Activated CD8-positive, alpha-beta T cell treated with anti-CD3 and anti-CD28 coated beads for 36 hours (primary cell): ENCODE data around the gene CYP27B1. TPM values are rescaled to one million over a fixed set of nuclear protein-coding genes. Genes with fewer than 3 reads are reported as not detected.

Experiments used
- ATAC-seq: fragments of 200-7000 bp; cut with Tn5 transposase; one replicate; pipeline ENCODE4 v1.10.0; 2021; ENCODE audit warnings: mild to moderate bottlenecking, moderate library complexity
- CTCF ChIA-PET: fragments of 350-600 bp; sonication (Branson Sonifier 250); formaldehyde crosslinking; loops from one replicate; lab custom pipeline; 2021; ENCODE audit warnings: antibody characterized with exemption; lab: Charles Lee
- POLR2A ChIA-PET: fragments of 350-600 bp; sonication (Branson Sonifier 250); formaldehyde crosslinking; loops from one replicate; lab custom pipeline; 2021; ENCODE audit warnings: antibody characterized with exemption; lab: Charles Lee
- DNase-seq: peaks from one replicate; pipeline ENCODE4 v3.0.0-alpha.2; 2020
- H3K27ac Mint-ChIP-seq: one replicate; pipeline ENCODE4 v1.8.0; 2021; ENCODE audit warnings: mild to moderate bottlenecking, mixed read lengths
- H3K27me3 Mint-ChIP-seq: one replicate; pipeline ENCODE4 v1.8.0; 2021; ENCODE audit warnings: mixed read lengths
- H3K36me3 Mint-ChIP-seq: one replicate; pipeline ENCODE4 v1.8.0; 2021; ENCODE audit warnings: low read depth, mixed read lengths
- H3K4me1 Mint-ChIP-seq: one replicate; pipeline ENCODE4 v1.8.0; 2021; ENCODE audit warnings: low read depth, mixed read lengths
- H3K4me3 Mint-ChIP-seq: one replicate; pipeline ENCODE4 v1.8.0; 2021; ENCODE audit warnings: mild to moderate bottlenecking, moderate library complexity, mixed read lengths
- H3K9me3 Mint-ChIP-seq: one replicate; pipeline ENCODE4 v1.8.0; 2021; ENCODE audit warnings: mixed read lengths
- CTCF ChIP-seq: fragments of 200-600 bp; IDR thresholded peaks from one replicate; pipeline ENCODE4 v1.8.0; 2022; ENCODE audit warnings: antibody characterized with exemption, mild to moderate bottlenecking
- intact Hi-C: fragments of 100-400 bp; cut with micrococcal nuclease; formaldehyde crosslinking; loops from one replicate; pipeline ENCODE4 v1.10.0; 2022
- total RNA-seq, 2 experiments: library from RNA; stranded (reverse); gene quantifications; one replicate each; pipeline ENCODE4 v1.2.3, GENCODE V29; 2021

CYP27B1 gene
- total RNA-seq, 2 experiments from 2014 or later = 7.6 to 7.9 TPM

GRCh38 chr12:57767876-57768275, 998 bp upstream of the CYP27B1 start:
- no peak for DNase-seq
- H3K9me3 Mint-ChIP-seq = no peaks in the 10 kb centered on the region
- POLR2A ChIA-PET = interaction anchor here (0.9 to 2.2 kb wide), 3 partner anchors 11 to 30 kb away, joined by 3 to 7 read pairs (median 7); no protein-coding TSS in a partner anchor
- no peak overlapping the region for H3K4me3 Mint-ChIP-seq
- peaks cover 47% of the 10 kb centered on the region for H3K36me3 Mint-ChIP-seq
- intact Hi-C loops = no loop called here
- no peak for ATAC-seq
- CTCF ChIA-PET = interaction anchor here (0.8 to 10.4 kb wide), 5 partner anchors 9 to 137 kb away, joined by 3 to 122 read pairs (median 17); partner anchors contain the start of genes EEF1AKMT3, MARCHF9, METTL1 and TSFM
- TF ChIP-seq CTCF = no peak
- no peak overlapping the region for H3K27ac Mint-ChIP-seq
- H3K4me1 Mint-ChIP-seq = peaks cover 39% of the 10 kb centered on the region
- H3K27me3 Mint-ChIP-seq = peaks cover 6% of the 10 kb centered on the region

DNA sequence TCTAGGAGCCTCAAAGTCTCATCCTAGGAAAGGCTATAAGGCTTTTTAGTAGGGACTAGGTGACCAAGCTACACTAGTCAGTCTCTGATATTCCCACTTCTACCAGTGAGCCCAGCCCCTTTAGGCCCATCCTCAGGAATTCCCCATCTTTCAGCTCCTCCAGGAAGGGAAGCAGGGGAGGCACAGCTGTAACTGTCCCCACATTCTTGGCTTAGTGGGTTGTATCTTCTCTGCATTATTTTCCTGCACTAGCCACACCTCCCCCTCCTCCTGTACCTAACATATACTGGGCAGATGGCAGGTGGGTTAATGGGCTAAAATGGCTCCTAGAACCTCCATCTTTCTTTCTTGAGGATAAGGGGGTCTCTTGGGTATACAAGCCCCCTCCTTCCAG, 424 bp upstream of the CYP27B1 start:
- TF ChIP-seq CTCF = no peak
- H3K27me3 Mint-ChIP-seq = peaks cover 6% of the 10 kb centered on the region
- H3K27ac Mint-ChIP-seq = no peak overlapping the region
- no peak for DNase-seq
- CTCF ChIA-PET = interaction anchor here (2.8 to 10.4 kb wide), 4 partner anchors 8 to 137 kb away, joined by 10 to 122 read pairs (median 46); partner anchors contain the start of genes EEF1AKMT3, MARCHF9, METTL1 and TSFM
- no peak overlapping the region for H3K4me3 Mint-ChIP-seq
- intact Hi-C loops = no loop called here
- H3K4me1 Mint-ChIP-seq = peaks cover 39% of the 10 kb centered on the region
- POLR2A ChIA-PET = interaction anchor here (0.9 to 2.2 kb wide), 7 partner anchors 11 to 31 kb away, joined by 3 to 7 read pairs (median 4); partner anchors contain the start of genes CDK4 and TSPAN31
- ATAC-seq = no peak
- H3K9me3 Mint-ChIP-seq = no peaks in the 10 kb centered on the region
- H3K36me3 Mint-ChIP-seq = peaks cover 47% of the 10 kb centered on the region

DNA sequence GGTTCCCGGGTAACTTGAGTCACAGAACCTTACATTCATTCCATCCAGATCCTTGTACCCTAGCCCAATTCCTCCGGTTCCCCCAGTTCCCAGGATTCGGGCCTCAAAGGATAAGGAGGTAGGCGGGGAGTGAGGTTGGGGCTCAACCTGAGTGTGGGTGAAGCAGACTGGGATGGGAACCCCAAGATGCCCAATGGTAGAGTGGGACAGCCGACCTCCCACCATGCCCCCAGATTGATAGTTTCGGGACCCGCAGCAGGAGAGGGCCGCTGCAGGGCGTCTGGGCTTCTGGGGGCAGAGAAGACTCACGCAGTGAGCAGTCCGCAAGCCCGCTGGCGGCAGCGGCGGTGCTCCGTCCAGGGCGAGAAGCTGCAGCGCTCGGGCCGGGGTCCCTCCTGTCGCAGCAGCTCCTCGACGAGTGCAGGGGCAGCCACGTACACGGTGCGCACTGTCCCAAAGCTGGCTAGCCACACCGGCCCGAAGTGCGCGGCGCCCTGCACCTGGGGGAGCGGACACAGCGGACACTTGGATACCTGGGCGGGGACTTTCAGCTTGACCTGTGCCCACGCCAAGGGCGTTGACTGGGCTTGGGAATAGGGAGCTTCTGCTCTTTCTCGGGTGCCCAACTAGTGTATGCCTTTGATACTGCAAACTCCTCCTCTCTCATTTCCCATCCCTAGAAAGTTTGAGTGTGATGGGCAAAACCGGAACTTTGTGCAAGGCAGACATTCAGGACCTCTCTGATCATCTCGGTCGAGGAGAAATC, 997 bp downstream of the CYP27B1 start:
- H3K27ac Mint-ChIP-seq = peak overlapping the region; percentile 70
- peaks cover 33% of the 10 kb centered on the region for H3K4me1 Mint-ChIP-seq
- H3K9me3 Mint-ChIP-seq = no peaks in the 10 kb centered on the region
- peaks cover 6% of the 10 kb centered on the region for H3K27me3 Mint-ChIP-seq
- CTCF ChIA-PET = interaction anchor here (1.3 to 10.4 kb wide), 6 partner anchors 10 to 139 kb away, joined by 3 to 122 read pairs (median 8); partner anchors contain the start of genes CDK4, EEF1AKMT3, MARCHF9 and METTL1
- intact Hi-C loops = no loop called here
- no peak for DNase-seq
- ATAC-seq = peak; percentile 15
- peaks cover 49% of the 10 kb centered on the region for H3K36me3 Mint-ChIP-seq
- POLR2A ChIA-PET = interaction anchor here (0.8 to 1.6 kb wide), 9 partner anchors 9 to 80 kb away, joined by 3 to 10 read pairs (median 4); partner anchors contain the start of genes CDK4, CTDSP2, TSFM and TSPAN31
- H3K4me3 Mint-ChIP-seq = peak overlapping the region; percentile 80
- no peak for TF ChIP-seq CTCF

DNA sequence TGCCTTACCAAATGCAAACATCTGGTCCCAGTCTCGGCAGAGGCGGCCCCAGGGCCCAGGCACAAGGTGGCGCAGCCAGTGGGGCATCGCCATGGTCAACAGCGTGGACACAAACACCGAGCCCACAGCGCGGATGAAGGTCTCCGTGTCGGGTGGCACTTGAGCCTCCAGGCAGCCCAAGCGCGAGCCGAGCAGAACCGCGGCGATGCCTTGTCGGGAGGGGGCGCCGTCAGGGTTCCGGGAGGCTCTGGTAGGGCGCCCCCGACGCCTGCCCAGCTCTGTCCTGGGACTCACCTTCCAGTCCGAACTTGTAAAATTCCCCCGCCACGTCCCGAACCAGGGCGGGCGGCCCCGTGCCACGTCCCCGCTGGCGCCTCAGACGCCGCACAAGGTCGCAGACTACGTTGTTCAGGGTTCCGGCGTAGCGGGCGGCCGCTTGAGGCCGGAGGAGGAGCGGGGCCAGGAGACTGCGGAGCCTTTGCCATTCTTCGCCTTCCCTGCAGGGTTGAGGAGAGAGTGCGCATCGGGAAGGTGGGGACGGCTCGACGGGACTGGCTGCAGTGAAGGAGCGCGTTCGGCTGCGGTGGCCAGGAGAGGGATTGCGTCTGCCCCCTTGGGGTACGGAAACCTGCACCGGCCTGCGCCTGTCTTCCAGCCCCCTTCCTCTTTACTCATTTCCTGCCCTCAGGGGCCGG, 1.7 kb downstream of the CYP27B1 start:
- POLR2A ChIA-PET = interaction anchor here (0.7 to 1.6 kb wide), 7 partner anchors 9 to 163 kb away, joined by 3 to 10 read pairs (median 4); partner anchors contain the start of genes MARCHF9 and TSFM
- peaks cover 51% of the 10 kb centered on the region for H3K36me3 Mint-ChIP-seq
- H3K9me3 Mint-ChIP-seq = no peaks in the 10 kb centered on the region

More for the DNA sequence above, 1.7 kb downstream of the CYP27B1 start:
- intact Hi-C loops = no loop called here
- peak; percentile 55 for TF ChIP-seq CTCF
- Mint-ChIP-seq H3K4me1 (peaks cover 28% of the 10 kb centered on the region), H3K27ac (peak overlapping the region; percentile 70), H3K4me3 (peak overlapping the region; percentile 80), H3K27me3 (peaks cover 6% of the 10 kb centered on the region)
- ATAC-seq (peak; percentile 72), DNase-seq (peak; percentile 70)
- CTCF ChIA-PET = interaction anchor here (0.7 to 10.4 kb wide), 11 partner anchors 9 to 141 kb away, joined by 3 to 122 read pairs (median 3); partner anchors contain the start of genes CDK4, EEF1AKMT3, MARCHF9 and METTL1
